IgD-negative memory B cell (primary cell): ENCODE data around the gene SKIC8. TPM values are rescaled to one million over a fixed set of nuclear protein-coding genes. Genes with fewer than 3 reads are reported as not detected.
A peak's percentile ranks its signal among the peaks of the same experiment; 100 is the strongest.

Experiments
- H3K27ac Mint-ChIP-seq, 3 donors: one replicate each; pipeline ENCODE4 v1.8.0; 2020 to 2022; ENCODE audit warnings: mild to moderate bottlenecking in 3 of 3, mixed read lengths in 3 of 3, moderate library complexity in 1 of 3
- H3K27me3 Mint-ChIP-seq: one replicate; pipeline ENCODE4 v1.8.0; 2021; ENCODE audit warnings: mixed read lengths
- H3K36me3 Mint-ChIP-seq: one replicate; pipeline ENCODE4 v1.8.0; 2020; ENCODE audit warnings: mild to moderate bottlenecking, mixed read lengths
- H3K4me1 Mint-ChIP-seq, 3 donors: one replicate each; pipeline ENCODE4 v1.8.0; 2020 to 2022; ENCODE audit warnings: mixed read lengths in 3 of 3, mild to moderate bottlenecking in 1 of 3
- H3K4me3 Mint-ChIP-seq, 4 donors: one replicate each; pipeline ENCODE4 v1.8.0; 2020 to 2022; ENCODE audit warnings: mild to moderate bottlenecking in 4 of 4, mixed read lengths in 4 of 4, moderate library complexity in 3 of 4
- H3K9me3 Mint-ChIP-seq, 3 donors: one replicate each; pipeline ENCODE4 v1.8.0; 2020 to 2021; ENCODE audit warnings: mixed read lengths in 3 of 3, mild to moderate bottlenecking in 1 of 3
- polyA plus RNA-seq: library from polyadenylated mRNA; unstranded; fragments of 300-500 nt; fragmentation: Illumina TruSeq; gene quantifications from one replicate; pipeline ENCODE4 v1.2.3, GENCODE V29; 2021

The SKIC8 gene
- polyA plus RNA-seq, 1 donor from 2014 or later: 70.8 TPM

DNA sequence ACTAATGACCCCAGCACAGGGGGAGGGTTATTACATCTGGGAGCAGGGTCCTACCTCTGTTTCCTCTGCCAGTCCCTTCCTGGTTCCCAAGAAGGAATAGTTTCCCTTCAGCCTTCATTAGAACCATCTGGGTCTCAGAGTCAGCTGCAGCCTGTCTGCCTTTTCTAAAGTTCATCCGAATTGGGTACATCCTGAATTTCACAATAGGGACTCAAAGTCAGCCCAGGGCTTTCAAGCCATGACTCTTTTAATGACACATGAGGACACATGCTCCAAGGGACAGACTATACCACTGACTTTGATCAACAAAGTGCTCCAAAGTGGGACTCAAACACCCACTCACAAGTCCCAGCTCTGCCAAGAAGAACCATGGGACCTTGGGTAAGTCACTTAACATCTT is 28.1 kb upstream of the SKIC8 start:
- Mint-ChIP-seq H3K27ac (no peak overlapping the region), H3K36me3 (no peaks in the 10 kb centered on the region), H3K4me1 (no peaks in the 10 kb centered on the region), H3K9me3 (peaks cover 0 to 1% (median 0%) of the 10 kb centered on the region in 3 donors), H3K27me3 (peaks cover 2% of the 10 kb centered on the region), H3K4me3 (no peak overlapping the region)

DNA sequence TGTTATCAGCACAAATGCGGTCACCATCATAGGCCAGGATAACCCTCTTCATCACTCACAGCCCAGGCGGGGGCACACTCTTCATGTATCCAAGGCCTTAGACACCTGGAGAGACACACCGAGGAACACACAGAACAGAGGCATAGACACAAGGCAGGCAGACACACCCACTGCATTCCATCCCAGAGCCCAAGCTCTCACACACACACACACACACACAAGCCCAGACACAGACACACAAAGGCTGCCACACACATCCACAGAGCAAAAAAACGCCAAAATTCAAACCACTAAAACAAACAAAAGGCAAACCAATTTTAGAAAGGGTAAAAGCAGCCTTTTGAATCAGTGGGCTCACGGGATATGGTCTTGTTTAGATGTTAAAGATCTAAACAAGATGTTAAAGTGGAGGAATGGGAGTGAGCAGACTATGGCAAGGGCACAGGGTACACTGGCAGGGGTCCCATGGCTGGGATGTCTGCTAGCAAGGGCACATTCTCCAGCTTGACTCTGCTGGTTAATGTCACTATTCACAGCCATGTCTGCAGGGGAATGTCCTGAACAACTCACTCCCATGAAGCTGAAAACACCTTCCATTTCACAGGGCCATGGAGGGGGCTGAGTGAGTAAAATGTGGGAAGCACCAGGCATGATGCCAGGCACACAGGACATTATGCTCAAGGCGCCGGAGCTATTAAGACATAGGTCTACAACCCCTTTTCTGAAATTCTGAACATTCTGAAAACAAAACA is 25.9 kb upstream of the SKIC8 start:
- H3K27me3 Mint-ChIP-seq: no peaks in the 10 kb centered on the region
- no peaks in the 10 kb centered on the region for H3K4me1 Mint-ChIP-seq
- H3K36me3 Mint-ChIP-seq: no peaks in the 10 kb centered on the region
- H3K4me3 Mint-ChIP-seq: no peak overlapping the region
- peaks cover 0 to 1% (median 0%) of the 10 kb centered on the region in 3 donors for H3K9me3 Mint-ChIP-seq
- peak overlapping the region in 1 of 3 donors; percentile 50 for H3K27ac Mint-ChIP-seq

DNA sequence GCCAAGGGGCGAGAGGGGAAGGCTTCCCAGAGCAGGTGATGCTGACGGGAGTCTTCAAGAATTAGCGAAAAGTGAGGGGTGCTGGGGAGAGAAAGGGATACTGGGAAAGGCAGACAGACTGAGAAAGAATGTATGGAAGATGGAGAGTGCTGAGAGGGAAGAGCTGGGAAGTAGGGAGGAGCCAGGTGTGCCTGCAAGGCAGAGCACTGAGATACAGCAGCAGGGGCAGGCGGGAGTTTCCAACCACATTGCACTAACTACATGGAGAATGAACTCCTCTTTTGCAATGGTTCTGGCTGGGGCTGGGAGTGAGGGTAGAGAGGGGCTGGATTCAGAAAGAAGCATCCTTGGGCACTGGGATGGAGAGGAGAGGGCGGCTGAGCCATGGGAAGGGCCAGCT is 24.7 kb upstream of the SKIC8 start:
- H3K4me3 Mint-ChIP-seq: no peak overlapping the region
- no peaks in the 10 kb centered on the region for H3K27me3 Mint-ChIP-seq
- no peaks in the 10 kb centered on the region for H3K36me3 Mint-ChIP-seq
- no peaks in the 10 kb centered on the region for H3K4me1 Mint-ChIP-seq
- peaks cover 0 to 1% (median 0%) of the 10 kb centered on the region in 3 donors for H3K9me3 Mint-ChIP-seq
- no peak overlapping the region for H3K27ac Mint-ChIP-seq

GRCh38 chr15:78323693-78324092 is 24.3 kb upstream of the SKIC8 start:
- Mint-ChIP-seq H3K27me3 (no peaks in the 10 kb centered on the region), H3K27ac (no peak overlapping the region), H3K4me1 (no peaks in the 10 kb centered on the region), H3K36me3 (no peaks in the 10 kb centered on the region), H3K4me3 (no peak overlapping the region), H3K9me3 (peaks cover 0 to 1% (median 0%) of the 10 kb centered on the region in 3 donors)

DNA sequence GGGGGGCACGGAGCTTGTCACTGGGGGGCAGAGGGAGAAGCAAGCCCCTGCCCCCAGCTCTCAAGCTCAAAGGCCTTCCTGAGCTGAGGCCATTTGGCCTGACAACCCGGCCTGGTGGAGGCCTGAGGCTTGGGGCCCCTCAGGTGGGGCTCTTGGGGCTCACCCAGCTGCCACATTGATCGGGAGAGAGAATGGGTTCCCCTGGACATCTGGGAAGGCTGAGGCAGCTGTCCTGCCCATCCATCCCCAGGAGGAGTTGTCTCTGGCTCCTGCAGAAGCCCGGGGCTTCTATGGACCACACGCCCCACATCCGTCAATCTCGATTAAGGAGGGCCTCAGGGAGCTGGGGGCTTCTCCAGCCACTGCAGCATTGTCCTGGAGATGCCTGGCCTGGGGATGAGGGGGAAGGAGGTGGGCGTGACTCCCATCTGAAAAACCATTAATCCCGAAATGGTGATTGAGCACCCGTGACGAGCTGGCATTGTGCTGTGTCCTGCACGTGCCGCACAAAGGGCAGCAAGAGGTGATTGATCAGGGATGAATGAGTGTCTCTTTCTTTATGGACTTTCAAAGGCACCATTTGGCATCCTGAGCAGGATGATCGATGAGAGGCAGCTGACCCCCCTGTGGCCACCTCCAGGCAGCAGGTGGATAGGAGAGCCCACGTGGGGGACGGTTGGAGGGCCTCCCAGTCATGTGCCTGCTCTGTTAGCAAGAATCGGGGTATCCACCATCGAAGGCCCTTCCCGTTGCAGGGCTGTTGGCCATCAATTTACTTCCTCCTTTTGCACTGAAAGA is 23.5 kb upstream of the SKIC8 start:
- no peaks in the 10 kb centered on the region for H3K4me1 Mint-ChIP-seq

DNA sequence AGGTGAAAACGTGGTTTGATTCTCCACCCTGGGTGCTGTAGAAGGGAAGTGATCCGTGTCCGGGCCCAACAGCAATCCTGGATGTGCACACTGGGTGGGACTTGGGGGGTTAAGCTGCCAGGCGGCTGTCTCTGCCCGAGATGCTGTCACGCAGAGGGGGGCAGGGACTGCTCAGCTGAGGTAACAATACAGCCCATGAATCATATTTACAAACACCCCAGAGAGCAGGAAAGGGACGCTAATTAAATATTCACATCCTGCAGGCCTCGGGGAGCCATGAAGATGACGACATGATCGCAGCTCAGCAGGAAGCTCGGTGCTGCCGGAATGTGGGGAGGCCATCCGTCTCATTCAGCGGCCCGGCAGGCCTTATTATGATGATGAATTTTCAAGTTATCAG is 22.8 kb upstream of the SKIC8 start:
- no peak overlapping the region for H3K4me3 Mint-ChIP-seq
- no peaks in the 10 kb centered on the region for H3K4me1 Mint-ChIP-seq
- peaks cover 0 to 1% (median 0%) of the 10 kb centered on the region in 3 donors for H3K9me3 Mint-ChIP-seq
- H3K27ac Mint-ChIP-seq: no peak overlapping the region
- H3K36me3 Mint-ChIP-seq: no peaks in the 10 kb centered on the region
- H3K27me3 Mint-ChIP-seq: peaks cover 2% of the 10 kb centered on the region

More for the DNA sequence above, 23.5 kb upstream of the SKIC8 start:
- peaks cover 0 to 1% (median 0%) of the 10 kb centered on the region in 3 donors for H3K9me3 Mint-ChIP-seq
- no peak overlapping the region for H3K4me3 Mint-ChIP-seq
- H3K36me3 Mint-ChIP-seq: no peaks in the 10 kb centered on the region
- no peaks in the 10 kb centered on the region for H3K27me3 Mint-ChIP-seq
- no peak overlapping the region for H3K27ac Mint-ChIP-seq

- H3K36me3 Mint-ChIP-seq: no peaks in the 10 kb centered on the region
- peaks cover 2% of the 10 kb centered on the region for H3K27me3 Mint-ChIP-seq
- no peaks in the 10 kb centered on the region for H3K4me1 Mint-ChIP-seq
- no peak overlapping the region for H3K27ac Mint-ChIP-seq
- H3K9me3 Mint-ChIP-seq: peaks cover 0 to 1% (median 0%) of the 10 kb centered on the region in 3 donors
- peak overlapping the region in 1 of 4 donors; percentile 28 for H3K4me3 Mint-ChIP-seq
These were observed 22.4 kb upstream of the SKIC8 start for GRCh38 chr15:78321786-78322185.

GRCh38 chr15:78321041-78321570 is 21.7 kb upstream of the SKIC8 start:
- Mint-ChIP-seq H3K4me1 (no peaks in the 10 kb centered on the region), H3K9me3 (peaks cover 0 to 1% (median 0%) of the 10 kb centered on the region in 3 donors), H3K36me3 (no peaks in the 10 kb centered on the region), H3K27ac (no peak overlapping the region), H3K27me3 (peaks cover 2% of the 10 kb centered on the region), H3K4me3 (no peak overlapping the region)

- H3K27ac Mint-ChIP-seq: peak overlapping the region in 1 of 3 donors; percentile 19
These were observed 20.8 kb upstream of the SKIC8 start for GRCh38 chr15:78320183-78320582.

DNA sequence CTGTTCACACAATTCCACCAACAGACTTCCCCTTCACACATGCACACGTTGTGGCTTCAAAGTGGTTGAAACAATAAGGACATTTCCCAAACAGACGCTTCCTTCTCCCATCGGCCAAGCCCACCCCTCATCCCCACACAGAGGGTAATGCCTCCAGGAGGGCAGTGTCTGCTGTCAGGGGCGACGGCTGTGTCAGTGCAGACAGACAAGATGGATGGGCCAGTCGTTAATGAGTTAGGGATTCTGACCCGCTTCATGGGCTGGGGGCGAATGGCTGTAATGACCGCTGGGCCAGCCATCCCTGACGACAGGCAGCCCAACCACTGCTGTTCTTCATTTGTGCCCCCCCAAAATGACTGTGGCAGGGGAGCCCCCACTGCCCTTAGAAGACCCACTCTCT is 20.2 kb upstream of the SKIC8 start:
- Mint-ChIP-seq H3K4me1 (no peaks in the 10 kb centered on the region), H3K36me3 (no peaks in the 10 kb centered on the region), H3K4me3 (no peak overlapping the region), H3K27ac (no peak overlapping the region), H3K27me3 (peaks cover 2% of the 10 kb centered on the region), H3K9me3 (no peaks in the 10 kb centered on the region)

More at GRCh38 chr15:78320183-78320582, 20.8 kb upstream of the SKIC8 start:
- Mint-ChIP-seq H3K27me3 (peaks cover 2% of the 10 kb centered on the region), H3K4me1 (no peaks in the 10 kb centered on the region), H3K36me3 (no peaks in the 10 kb centered on the region), H3K9me3 (no peaks in the 10 kb centered on the region), H3K4me3 (no peak overlapping the region)

- no peak overlapping the region for H3K27ac Mint-ChIP-seq
- no peaks in the 10 kb centered on the region for H3K9me3 Mint-ChIP-seq
- peaks cover 11% of the 10 kb centered on the region for H3K27me3 Mint-ChIP-seq
- no peaks in the 10 kb centered on the region for H3K36me3 Mint-ChIP-seq
- no peaks in the 10 kb centered on the region for H3K4me1 Mint-ChIP-seq
- no peak overlapping the region for H3K4me3 Mint-ChIP-seq
These were observed 17.9 kb upstream of the SKIC8 start for GRCh38 chr15:78317145-78317836.

GRCh38 chr15:78316283-78317083 is 17.1 kb upstream of the SKIC8 start:
- Mint-ChIP-seq H3K27me3 (peaks cover 11% of the 10 kb centered on the region), H3K4me1 (no peaks in the 10 kb centered on the region), H3K36me3 (no peaks in the 10 kb centered on the region), H3K4me3 (no peak overlapping the region), H3K27ac (no peak overlapping the region), H3K9me3 (no peaks in the 10 kb centered on the region)

DNA sequence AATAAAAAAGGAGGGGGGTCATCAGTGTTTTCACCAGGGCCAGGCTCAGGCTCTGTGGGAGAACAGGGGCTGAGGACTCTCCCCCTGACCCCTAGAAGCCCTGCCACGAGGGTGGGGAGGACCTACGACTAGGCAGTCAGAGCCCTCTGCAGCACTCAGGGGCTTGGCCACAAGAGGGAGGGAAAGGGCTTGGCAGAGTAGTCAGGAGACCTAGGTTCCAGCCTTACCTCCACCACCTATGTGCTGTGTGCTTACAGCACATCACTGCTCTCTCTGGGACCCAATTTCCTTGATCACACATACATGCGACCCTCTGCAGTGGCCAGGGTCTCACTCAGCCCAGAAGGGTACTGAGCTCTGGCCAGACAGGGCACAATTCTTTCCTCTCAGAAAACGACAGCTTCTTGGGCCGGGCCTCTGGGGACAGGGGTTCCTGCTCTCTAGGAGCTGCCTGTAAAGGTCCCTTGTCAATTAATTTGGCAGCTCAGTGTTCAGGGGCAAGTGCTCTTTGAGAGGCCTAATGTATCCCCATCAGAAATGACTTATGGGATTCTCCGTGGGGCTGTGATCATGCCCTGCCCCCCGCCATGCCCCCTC is 16.4 kb upstream of the SKIC8 start:
- Mint-ChIP-seq H3K27ac (no peak overlapping the region), H3K9me3 (no peaks in the 10 kb centered on the region), H3K4me3 (no peak overlapping the region), H3K27me3 (peaks cover 11% of the 10 kb centered on the region), H3K4me1 (no peaks in the 10 kb centered on the region), H3K36me3 (no peaks in the 10 kb centered on the region)

GRCh38 chr15:78314181-78314581 is 14.8 kb upstream of the SKIC8 start:
- Mint-ChIP-seq H3K9me3 (no peaks in the 10 kb centered on the region), H3K4me1 (no peaks in the 10 kb centered on the region), H3K36me3 (no peaks in the 10 kb centered on the region), H3K4me3 (no peak overlapping the region), H3K27ac (no peak overlapping the region), H3K27me3 (peaks cover 11% of the 10 kb centered on the region)
